Activated CD4-positive, alpha-beta T cell treated with anti-CD3 and anti-CD28 coated beads, Interleukin-2, amount 10 ng/mL, durations not matched to agents 24 days and 14 days (primary cell): Measurements from ENCODE around the gene GFRA1. TPM values are rescaled to one million over a fixed set of nuclear protein-coding genes. Genes with fewer than 3 reads are reported as not detected.
"Not testable (repeated sequence)": the region's sequence is repeated elsewhere in the genome, so short reads cannot be mapped to it uniquely, and the experiment has no call there.

Experiments
- DNase-seq: peaks from one replicate; pipeline ENCODE4 v3.0.0; 2022
- H3K27ac Mint-ChIP-seq: one replicate; pipeline ENCODE4 v1.8.0; 2022; ENCODE audit warnings: mild to moderate bottlenecking, mixed read lengths
- H3K27me3 Mint-ChIP-seq: one replicate; pipeline ENCODE4 v1.8.0; 2022; ENCODE audit warnings: mixed read lengths
- H3K36me3 Mint-ChIP-seq: one replicate; pipeline ENCODE4 v1.8.0; 2022; ENCODE audit warnings: low read depth, mild to moderate bottlenecking, mixed read lengths
- H3K4me1 Mint-ChIP-seq: one replicate; pipeline ENCODE4 v1.8.0; 2021; ENCODE audit warnings: mixed read lengths
- H3K4me3 Mint-ChIP-seq: one replicate; pipeline ENCODE4 v1.8.0; 2022; ENCODE audit warnings: mild to moderate bottlenecking, moderate library complexity, mixed read lengths
- H3K9me3 Mint-ChIP-seq: one replicate; pipeline ENCODE4 v1.8.0; 2021; ENCODE audit warnings: mixed read lengths
- intact Hi-C: fragments of 100-400 bp; cut with micrococcal nuclease; formaldehyde crosslinking; loops from one replicate; pipeline ENCODE4 v1.15.1; 2023
- total RNA-seq: library from RNA; stranded (reverse); gene quantifications from 2 replicates; pipeline ENCODE4 v1.2.3, GENCODE V29; 2022

The GFRA1 gene
- total RNA-seq, 1 donor from 2014 or later: not detected

DNA sequence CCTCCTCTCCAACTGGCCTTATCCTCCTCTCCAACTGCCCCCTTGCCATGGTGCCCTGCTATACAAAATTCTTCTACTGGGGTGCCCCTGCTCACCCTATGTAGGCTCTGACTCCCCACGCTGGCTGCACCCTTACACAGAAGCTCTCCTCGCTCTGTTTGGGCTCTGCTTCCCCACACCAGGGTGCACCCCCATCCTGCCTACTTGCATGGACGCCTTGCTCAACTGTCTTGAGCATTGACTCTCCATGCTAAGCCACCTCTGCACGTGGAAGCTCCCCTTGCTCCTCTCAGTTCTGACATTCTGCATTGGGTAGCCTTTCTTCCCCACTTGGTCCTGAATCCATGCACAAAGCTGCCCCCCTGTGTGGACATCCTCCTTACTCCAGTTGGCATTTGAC lies 231.1 kb downstream of the GFRA1 start:
- DNase-seq: no peak
- no peaks in the 10 kb centered on the region for H3K4me1 Mint-ChIP-seq
- intact Hi-C loops: no loop called here
- H3K4me3 Mint-ChIP-seq: no peak overlapping the region
- no peaks in the 10 kb centered on the region for H3K36me3 Mint-ChIP-seq
- no peaks in the 10 kb centered on the region for H3K27me3 Mint-ChIP-seq
- no peaks in the 10 kb centered on the region for H3K9me3 Mint-ChIP-seq
- no peak overlapping the region for H3K27ac Mint-ChIP-seq

DNA sequence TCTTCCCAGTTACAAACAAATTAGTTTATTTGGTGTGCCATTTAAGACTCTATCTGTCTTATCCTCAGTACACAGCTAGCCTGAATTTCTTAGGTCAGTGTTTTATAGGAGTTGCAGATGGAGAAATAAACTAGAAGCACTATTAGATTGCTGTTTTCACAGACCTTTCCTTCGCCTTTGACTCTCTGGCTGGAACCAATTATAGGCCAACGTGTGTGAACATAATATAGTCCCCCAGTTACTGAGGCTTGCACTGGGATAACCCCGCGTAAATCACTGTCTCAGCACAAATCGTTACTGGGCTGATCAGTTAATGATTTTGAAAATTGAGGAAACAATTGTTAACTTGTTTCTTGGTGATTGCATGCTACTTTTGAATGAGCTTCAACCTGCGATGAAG lies 233.4 kb downstream of the GFRA1 start:
- H3K27ac Mint-ChIP-seq: no peak overlapping the region
- no peaks in the 10 kb centered on the region for H3K9me3 Mint-ChIP-seq
- intact Hi-C loops: no loop called here
- no peaks in the 10 kb centered on the region for H3K4me1 Mint-ChIP-seq
- no peak overlapping the region for H3K4me3 Mint-ChIP-seq
- H3K36me3 Mint-ChIP-seq: no peaks in the 10 kb centered on the region
- no peak for DNase-seq
- no peaks in the 10 kb centered on the region for H3K27me3 Mint-ChIP-seq

DNA sequence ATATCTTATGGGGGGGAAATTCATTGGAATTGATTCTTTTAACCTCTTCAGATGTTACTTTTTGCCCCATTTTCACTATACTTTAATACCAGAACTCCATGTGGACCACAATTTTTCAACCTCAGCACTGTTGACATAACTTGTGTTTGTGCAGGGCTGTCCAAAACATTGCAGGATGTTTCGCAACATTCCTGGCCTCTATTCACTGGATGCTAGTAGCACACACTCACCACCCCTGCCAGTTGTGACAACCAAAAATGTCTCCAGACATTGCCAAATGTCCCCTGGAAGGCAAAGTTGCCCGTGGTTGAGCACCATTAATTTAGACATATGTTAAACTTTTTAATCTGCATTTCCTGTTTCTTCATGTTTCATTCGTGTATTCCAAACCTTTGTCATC lies 234.7 kb downstream of the GFRA1 start:
- H3K27ac Mint-ChIP-seq: no peak overlapping the region
- DNase-seq: no peak
- H3K4me1 Mint-ChIP-seq: no peaks in the 10 kb centered on the region
- no peaks in the 10 kb centered on the region for H3K36me3 Mint-ChIP-seq
- H3K9me3 Mint-ChIP-seq: peaks cover under 1% of the 10 kb centered on the region
- intact Hi-C loops: no loop called here
- H3K4me3 Mint-ChIP-seq: no peak overlapping the region
- no peaks in the 10 kb centered on the region for H3K27me3 Mint-ChIP-seq

DNA sequence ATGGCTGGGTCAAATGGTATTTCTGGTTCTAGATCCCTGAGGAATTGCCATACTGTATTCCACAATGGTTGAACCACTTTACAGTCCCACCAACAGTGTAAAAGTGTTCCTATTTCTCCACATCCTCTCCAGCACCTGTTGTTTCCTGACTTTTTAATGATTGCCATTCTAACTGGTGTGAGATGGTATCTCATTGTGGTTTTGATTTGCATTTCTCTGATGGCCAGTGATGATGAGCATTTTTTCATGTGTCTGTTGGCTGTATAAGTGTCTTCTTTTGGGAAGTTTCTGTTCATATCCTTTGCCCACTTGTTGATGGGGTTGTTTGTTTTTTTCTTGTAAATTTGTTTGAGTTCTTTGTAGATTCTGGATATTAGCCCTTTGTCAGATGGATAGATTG lies 237.6 kb downstream of the GFRA1 start:
- DNase-seq, H3K27ac Mint-ChIP-seq, H3K27me3 Mint-ChIP-seq, H3K4me1 Mint-ChIP-seq, H3K9me3 Mint-ChIP-seq, H3K36me3 Mint-ChIP-seq, intact Hi-C loops, H3K4me3 Mint-ChIP-seq: not testable (repeated sequence)

DNA sequence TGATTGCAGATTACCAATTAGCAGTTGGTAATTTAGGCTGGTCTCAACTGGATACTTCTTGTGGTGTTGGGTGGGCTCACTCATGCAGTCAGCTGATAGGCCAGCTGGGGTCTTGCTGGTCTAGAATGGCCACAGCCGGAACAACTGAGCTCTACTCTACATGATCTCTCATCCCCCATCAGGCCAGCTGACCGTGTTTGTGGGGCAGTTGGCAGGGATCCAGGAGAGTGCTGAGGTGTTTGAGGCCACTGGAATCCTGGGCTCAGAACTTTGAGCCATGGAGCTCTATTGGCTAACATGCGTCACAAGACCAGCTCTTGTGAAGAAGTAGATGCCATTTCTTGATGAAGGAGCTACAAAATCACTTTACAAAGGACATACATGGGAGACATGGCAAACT lies 242.4 kb downstream of the GFRA1 start:
- Mint-ChIP-seq H3K4me3 (no peak overlapping the region), H3K27me3 (no peaks in the 10 kb centered on the region), H3K4me1 (no peaks in the 10 kb centered on the region), H3K27ac (no peak overlapping the region), H3K9me3 (peaks cover 9% of the 10 kb centered on the region), H3K36me3 (no peaks in the 10 kb centered on the region)
- intact Hi-C loops: no loop called here
- DNase-seq: no peak

DNA sequence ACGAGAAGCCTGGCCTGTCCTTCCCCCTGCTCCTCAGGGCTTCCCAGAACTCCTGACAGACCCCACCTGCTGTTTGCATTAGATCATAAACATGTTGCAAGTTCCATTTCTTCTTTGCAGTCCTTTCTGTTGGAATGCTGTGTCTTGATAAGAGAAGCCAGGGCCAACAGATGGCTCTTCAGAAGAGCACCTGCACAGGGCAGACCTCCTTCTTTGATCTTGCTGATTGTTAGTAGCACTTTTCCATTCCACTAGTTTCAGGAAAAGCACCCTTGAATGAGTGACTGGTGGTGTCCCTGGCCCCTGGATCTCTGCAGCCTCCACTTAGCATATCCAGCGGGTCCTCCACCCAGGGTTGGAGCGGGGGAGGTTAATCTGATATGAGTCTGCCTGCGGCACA lies 243.2 kb downstream of the GFRA1 start:
- no peaks in the 10 kb centered on the region for H3K36me3 Mint-ChIP-seq
- H3K27me3 Mint-ChIP-seq: no peaks in the 10 kb centered on the region
- no peak overlapping the region for H3K4me3 Mint-ChIP-seq
- no peak overlapping the region for H3K27ac Mint-ChIP-seq
- no peak for DNase-seq
- peaks cover 9% of the 10 kb centered on the region for H3K9me3 Mint-ChIP-seq
- intact Hi-C loops: no loop called here
- H3K4me1 Mint-ChIP-seq: no peaks in the 10 kb centered on the region

DNA sequence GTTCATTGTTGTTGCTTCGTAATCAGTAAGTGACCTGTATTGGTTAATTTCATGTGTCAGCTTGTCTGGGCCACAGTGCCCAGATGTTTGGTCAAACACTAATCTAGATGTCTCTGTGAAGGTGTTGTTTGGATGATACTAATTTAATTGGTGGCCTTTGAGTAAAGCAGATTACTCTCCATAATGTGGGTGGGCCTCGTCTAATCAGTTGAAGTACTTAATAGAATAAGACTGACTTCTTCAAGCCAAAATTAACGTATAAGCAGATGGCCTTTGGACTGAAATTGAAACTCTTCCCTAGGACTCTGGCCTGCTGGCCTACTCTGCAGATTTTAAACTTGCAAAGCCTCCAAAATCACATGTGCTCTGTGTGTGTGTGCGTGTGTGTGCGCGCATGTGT lies 245.7 kb downstream of the GFRA1 start:
- DNase-seq: no peak
- H3K9me3 Mint-ChIP-seq: peaks cover 3% of the 10 kb centered on the region
- H3K27me3 Mint-ChIP-seq: no peaks in the 10 kb centered on the region
- no peaks in the 10 kb centered on the region for H3K36me3 Mint-ChIP-seq
- no peak overlapping the region for H3K4me3 Mint-ChIP-seq
- intact Hi-C loops: no loop called here
- H3K4me1 Mint-ChIP-seq: no peaks in the 10 kb centered on the region
- H3K27ac Mint-ChIP-seq: no peak overlapping the region

DNA sequence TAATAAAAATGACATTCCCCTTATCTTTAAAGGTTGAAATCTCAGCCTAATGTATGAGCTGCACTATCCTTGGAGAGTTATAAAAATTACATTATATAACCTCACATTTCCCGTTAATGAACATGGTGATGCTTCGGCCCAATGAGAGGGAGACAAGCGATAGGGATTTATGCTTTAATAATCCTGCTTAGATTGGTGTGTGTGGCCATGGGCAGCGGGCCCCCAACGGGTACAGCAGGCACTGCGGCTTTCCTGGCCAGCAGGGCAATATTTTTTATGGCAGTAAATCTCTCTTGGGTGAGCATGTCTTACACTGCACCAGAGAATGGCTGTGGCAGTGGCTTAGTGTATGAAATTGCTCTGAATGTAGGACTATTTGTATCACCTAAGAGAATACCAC lies 246.3 kb downstream of the GFRA1 start:
- H3K4me3 Mint-ChIP-seq: no peak overlapping the region
- no peaks in the 10 kb centered on the region for H3K4me1 Mint-ChIP-seq
- peaks cover 3% of the 10 kb centered on the region for H3K9me3 Mint-ChIP-seq
- H3K36me3 Mint-ChIP-seq: no peaks in the 10 kb centered on the region
- DNase-seq: no peak
- intact Hi-C loops: no loop called here
- no peaks in the 10 kb centered on the region for H3K27me3 Mint-ChIP-seq
- no peak overlapping the region for H3K27ac Mint-ChIP-seq

DNA sequence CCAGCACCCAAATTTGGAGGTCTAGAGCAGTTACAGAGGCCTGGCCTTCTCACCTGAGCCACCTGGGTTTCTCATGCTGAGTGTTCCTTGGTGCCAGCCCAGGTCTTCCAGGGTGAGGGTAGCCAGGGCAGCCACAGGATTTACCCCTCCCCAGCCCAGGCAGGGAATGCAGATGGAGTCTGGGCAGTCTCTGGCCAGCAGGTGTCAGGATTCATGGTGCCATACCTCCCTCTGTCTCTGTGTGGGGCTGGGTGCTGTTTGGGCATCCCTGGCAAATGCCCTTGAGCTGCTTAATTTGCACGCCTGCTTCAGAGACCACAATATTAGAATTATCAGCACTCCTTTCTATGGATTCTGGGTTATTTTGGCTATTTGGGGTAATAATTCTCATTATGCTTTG lies 246.7 kb downstream of the GFRA1 start:
- H3K4me3 Mint-ChIP-seq: no peak overlapping the region

DNA sequence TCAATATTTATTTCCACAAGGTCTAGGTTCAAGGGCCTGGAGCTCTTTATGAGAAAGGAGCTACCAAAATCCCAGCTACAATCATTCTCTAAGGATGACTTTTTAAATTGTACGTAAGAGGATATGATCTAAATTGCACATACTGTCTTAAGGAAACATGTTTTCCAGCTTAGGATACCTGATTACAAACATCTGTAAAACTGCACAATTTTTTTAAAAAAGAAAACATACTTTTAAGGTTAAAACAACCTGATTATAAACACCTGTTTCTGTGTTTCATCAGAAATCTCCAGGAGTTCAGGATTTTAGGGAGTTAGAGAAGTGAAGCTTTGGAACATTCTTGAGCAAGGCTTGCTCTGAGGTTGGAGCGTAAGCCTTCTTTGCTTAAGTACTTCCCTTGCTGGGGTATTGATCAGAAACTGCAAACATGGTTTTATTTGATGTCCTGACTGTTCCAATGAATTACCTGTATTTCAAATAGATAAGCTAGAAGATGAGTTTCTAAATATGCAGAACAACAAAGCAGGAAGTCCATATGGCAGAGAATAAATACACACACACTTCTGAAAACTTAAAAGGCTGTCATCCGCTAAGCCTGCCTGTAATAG lies 248.6 kb downstream of the GFRA1 start:
- H3K27ac Mint-ChIP-seq: no peak overlapping the region
- no peaks in the 10 kb centered on the region for H3K27me3 Mint-ChIP-seq
- no peaks in the 10 kb centered on the region for H3K36me3 Mint-ChIP-seq
- peaks cover 10% of the 10 kb centered on the region for H3K9me3 Mint-ChIP-seq
- H3K4me1 Mint-ChIP-seq: no peaks in the 10 kb centered on the region
- DNase-seq: no peak
- intact Hi-C loops: no loop called here
- H3K4me3 Mint-ChIP-seq: no peak overlapping the region

More for the DNA sequence above, 246.7 kb downstream of the GFRA1 start:
- no peak overlapping the region for H3K27ac Mint-ChIP-seq
- H3K9me3 Mint-ChIP-seq: peaks cover 3% of the 10 kb centered on the region
- no peaks in the 10 kb centered on the region for H3K27me3 Mint-ChIP-seq
- H3K4me1 Mint-ChIP-seq: no peaks in the 10 kb centered on the region
- intact Hi-C loops: no loop called here
- no peak for DNase-seq
- no peaks in the 10 kb centered on the region for H3K36me3 Mint-ChIP-seq

DNA sequence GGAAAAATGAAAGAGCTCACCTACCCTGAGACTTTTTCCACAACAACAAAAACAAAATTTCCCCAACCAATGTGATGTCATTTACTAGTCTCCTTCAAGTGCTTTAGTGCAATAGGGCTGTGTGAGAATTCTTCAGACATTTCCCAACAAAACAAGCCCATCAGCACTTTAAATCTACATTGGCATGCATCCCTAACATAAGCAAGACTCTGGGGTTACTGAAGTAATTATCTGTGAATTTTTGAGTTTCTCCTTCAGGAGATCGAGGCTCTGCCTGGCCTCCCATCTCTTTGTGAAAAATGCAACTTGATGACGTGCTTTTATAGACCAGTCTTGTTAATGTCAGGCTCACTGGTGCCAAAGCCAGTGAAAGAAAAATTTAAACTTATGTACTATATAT lies 255.6 kb downstream of the GFRA1 start:
- peaks cover 9% of the 10 kb centered on the region for H3K9me3 Mint-ChIP-seq
- H3K4me3 Mint-ChIP-seq: no peak overlapping the region
- no peaks in the 10 kb centered on the region for H3K4me1 Mint-ChIP-seq
- H3K36me3 Mint-ChIP-seq: no peaks in the 10 kb centered on the region
- intact Hi-C loops: no loop called here
- no peaks in the 10 kb centered on the region for H3K27me3 Mint-ChIP-seq
- no peak overlapping the region for H3K27ac Mint-ChIP-seq
- DNase-seq: no peak

DNA sequence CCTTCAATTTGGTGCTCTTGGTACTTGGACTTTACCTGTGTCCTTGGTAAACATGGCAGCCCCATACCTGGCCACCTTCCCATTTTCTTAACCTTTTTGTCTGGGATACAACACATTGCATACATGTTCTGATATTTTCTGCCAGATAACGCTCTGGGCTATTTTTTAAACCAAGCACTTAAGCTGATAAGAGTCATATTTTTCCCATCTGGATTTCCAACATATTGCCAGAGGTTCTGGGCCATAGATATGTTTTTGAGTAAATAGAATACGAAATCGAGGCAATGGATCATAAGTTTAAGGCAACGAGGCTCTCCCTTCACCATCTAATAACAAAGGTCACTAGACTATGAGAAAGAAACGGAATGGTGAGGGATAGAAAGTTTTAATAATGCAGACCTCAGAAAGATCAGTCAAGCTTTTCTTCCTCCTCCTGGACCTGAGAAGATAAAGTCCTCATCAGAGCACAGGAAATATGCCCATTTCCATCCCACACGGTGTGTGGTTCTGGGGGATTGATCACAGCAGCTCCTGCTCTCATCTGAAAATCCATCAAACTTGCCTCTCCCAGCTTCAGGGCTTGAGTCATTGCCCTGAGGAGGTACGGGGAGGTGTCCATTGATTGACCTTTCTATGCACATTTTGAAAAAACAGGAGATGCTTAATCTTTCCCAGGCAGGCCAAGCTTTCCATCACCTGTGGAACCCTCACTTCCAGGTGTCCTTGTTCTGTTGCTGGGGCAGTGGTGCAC lies 257.2 kb downstream of the GFRA1 start:
- peaks cover 4% of the 10 kb centered on the region for H3K9me3 Mint-ChIP-seq
- intact Hi-C loops: no loop called here
- no peak overlapping the region for H3K27ac Mint-ChIP-seq
- no peaks in the 10 kb centered on the region for H3K36me3 Mint-ChIP-seq
- no peaks in the 10 kb centered on the region for H3K4me1 Mint-ChIP-seq
- H3K4me3 Mint-ChIP-seq: no peak overlapping the region
- no peaks in the 10 kb centered on the region for H3K27me3 Mint-ChIP-seq
- no peak for DNase-seq

DNA sequence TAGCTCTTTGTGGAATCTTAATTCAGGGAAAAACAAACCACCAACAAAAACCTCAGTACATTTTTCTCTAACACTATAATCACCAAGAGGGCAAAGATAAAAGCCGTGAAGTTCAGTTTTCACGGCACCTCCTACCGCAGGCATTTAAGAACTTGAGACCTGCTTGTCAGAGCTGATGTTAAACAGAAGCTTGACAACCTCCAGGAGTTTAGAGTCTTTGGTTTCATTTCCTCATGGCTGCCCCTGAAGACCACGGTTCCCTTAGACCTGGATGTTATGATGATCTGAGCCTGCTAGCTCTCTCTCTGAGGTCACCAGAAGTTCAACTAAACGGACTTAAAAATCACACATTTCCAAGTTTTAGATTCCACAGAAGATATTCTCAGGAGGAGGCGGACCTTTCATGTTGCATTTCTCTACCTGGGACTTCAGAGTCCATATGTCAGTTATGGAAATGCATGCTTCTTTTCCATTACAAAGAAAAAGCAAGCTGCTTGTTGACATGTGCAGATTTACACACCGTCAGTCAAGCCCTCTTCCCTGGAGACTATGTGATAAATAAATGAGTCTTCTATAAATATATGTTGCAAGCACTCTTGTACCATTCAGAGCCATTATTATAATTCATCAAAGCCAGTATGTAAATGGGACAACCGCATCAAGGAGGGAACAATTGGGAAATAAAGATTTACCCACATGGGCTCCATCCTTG lies 258.0 kb downstream of the GFRA1 start:
- Mint-ChIP-seq H3K9me3 (peaks cover 4% of the 10 kb centered on the region), H3K27me3 (no peaks in the 10 kb centered on the region)

DNA sequence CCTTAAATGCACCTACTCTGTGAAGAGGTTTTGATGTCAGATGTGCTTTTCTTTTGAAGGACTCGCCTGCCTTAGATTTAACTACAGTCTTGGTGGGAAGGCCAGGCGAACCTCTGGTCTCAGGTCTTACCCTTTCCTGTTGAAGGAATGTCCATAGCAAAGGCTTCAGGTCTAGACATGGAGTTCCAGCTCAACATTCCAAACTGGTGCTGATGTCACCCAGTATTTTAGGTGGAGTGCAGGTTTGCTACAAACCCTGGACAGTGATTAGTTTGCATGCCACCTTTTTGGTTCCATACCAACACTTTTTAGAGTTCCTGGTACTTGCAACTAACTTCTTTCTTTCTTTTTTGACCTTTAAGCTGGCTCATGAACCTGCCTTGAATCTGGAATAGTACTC lies 258.7 kb downstream of the GFRA1 start:
- Mint-ChIP-seq H3K27ac (no peak overlapping the region), H3K9me3 (peaks cover 1% of the 10 kb centered on the region), H3K27me3 (no peaks in the 10 kb centered on the region), H3K36me3 (no peaks in the 10 kb centered on the region), H3K4me1 (no peaks in the 10 kb centered on the region), H3K4me3 (no peak overlapping the region)
- no peak for DNase-seq
- intact Hi-C loops: no loop called here

More for the DNA sequence above, 258.0 kb downstream of the GFRA1 start:
- intact Hi-C loops: no loop called here
- Mint-ChIP-seq H3K36me3 (no peaks in the 10 kb centered on the region), H3K4me3 (no peak overlapping the region), H3K27ac (no peak overlapping the region), H3K4me1 (no peaks in the 10 kb centered on the region)
- no peak for DNase-seq
